RKO (cell line): ENCODE measurements around the gene DHRS7.
A peak's percentile ranks its signal among the peaks of the same experiment; 100 is the strongest.
"Not testable (repeated sequence)": the region's sequence is repeated elsewhere in the genome, so short reads cannot be mapped to it uniquely, and the experiment has no call there.

Experiments
- DNase-seq: peaks from one replicate; pipeline ENCODE4 v3.0.0-alpha.2; 2016; ENCODE audit warnings: low spot score

Gene DHRS7

DNA sequence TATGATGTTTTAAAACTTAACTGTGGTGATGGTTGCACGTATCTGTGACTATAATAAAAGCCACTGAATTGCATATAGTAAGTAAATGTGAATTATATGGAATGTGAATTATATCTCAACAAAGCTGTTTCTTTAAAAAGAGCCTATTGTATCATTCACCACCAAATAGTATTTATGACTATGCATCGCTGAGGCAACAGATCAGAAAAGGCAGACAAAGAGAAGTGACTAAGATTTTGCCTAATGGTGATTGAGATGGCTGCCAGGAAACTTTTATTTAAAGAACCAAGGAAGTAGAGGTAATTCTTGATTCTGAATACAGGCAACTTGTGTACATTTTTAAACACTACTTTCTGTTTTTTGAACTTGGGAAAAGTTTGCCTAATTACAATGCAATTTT, 31.7 kb downstream of the DHRS7 start:
- peak; percentile 26 for DNase-seq

DNA sequence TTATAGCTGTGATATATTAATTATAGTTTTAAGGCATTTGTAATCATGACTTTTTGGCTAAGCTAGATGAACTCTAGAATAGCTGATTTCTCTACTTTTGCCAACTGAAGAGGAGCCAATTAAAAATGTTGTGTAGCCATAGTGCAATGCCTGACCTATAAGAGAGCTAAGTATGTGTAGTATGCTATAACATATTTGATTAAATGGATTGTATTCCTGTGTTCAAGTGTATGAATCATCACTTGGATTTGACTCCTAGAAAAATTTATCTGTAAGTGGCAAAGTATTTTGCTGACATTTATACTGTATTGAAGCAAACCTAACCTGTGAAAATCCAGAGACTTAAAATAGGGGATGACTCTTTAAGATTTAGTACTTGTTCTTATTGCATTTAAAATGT, 39.3 kb downstream of the DHRS7 start:
- no peak for DNase-seq

DNA sequence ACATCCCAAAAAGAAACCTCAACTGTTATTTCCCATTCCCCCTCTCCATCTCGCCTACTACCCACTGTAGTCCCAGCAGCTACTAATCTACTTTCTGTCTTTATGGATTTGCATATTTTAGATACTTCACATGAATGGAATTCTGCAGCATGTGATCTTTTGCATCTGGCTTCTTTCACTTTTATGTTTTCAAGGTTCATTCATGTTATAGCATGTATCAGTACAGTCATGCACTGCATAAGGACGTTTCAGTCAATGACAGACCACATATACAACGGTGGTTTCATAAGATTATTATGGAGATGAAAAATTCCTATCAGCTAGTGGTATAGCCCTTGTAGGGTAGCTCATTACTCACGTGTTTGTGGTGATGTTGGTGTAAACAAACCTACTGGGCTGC, 49.0 kb downstream of the DHRS7 start:
- DNase-seq, result no peak

DNA sequence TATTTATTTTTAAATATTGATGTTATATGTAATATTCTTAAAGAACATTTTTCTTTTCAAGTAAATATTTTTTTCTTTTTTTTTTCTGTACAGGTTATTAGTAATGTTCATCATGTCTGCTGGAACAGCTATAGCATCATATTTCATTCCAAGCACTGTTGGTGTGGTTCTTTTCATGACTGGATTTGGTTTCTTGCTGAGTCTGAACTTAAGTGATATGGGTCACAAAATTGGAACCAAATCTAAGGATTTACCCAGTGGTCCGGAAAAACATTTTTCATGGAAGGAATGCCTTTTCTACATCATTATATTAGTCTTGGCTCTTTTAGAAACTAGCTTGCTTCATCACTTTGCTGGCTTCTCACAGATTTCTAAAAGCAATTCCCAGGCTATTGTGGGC, 50.3 kb downstream of the DHRS7 start:
- no peak for DNase-seq

DNA sequence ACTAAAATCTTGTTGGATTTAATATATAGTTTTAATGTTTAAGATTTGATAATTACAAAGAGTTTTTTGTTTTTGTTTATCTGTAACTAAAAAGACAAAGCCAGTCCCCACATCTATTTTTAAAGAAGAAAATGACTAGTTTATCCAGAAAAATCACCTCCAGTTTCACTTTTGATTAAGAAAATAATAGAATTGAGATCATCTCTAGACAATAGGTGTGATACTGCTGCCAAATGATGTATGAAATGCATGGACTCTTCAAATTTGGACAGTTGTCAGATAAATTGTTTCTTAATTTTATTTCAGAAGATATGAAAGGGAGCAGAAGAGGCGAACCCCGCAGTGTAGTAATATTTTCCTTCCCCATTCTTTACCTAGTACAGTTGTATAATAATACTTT, 53.5 kb downstream of the DHRS7 start:
- no peak for DNase-seq

DNA sequence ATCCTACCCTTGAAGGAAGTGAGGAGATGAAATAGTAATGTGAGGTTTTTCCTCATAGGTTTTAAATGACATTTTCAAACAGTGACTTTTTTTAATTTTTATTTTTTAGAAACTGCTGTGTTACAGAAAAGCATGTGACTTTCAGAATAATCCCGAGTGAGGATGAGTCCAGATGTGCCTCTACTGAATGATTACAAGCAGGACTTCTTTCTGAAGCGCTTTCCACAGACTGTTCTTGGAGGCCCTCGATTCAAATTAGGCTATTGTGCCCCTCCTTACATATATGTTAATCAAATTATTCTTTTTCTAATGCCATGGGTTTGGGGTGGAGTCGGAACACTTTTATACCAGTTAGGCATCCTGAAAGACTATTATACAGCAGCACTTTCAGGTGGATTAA, 57.7 kb downstream of the DHRS7 start:
- no peak for DNase-seq

DNA sequence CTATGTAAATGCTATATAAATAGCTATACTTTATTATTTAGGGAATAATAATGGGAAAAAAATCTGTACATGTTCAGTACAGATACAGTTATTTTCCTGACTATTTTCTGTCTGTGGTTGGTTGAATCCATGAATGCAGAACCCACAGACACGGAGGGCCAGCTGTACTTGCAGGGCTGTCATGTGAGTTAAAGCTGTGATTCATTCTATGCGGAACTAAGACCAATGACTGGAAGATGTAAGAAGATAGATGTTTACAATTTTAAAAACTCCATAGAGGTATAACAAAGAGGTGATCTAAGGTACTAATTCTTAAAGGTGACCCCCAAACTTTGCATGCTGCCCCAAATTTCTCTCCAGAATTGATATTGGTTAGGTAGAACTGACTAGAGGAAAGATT, 58.9 kb downstream of the DHRS7 start:
- DNase-seq, result peak; percentile 23

DNA sequence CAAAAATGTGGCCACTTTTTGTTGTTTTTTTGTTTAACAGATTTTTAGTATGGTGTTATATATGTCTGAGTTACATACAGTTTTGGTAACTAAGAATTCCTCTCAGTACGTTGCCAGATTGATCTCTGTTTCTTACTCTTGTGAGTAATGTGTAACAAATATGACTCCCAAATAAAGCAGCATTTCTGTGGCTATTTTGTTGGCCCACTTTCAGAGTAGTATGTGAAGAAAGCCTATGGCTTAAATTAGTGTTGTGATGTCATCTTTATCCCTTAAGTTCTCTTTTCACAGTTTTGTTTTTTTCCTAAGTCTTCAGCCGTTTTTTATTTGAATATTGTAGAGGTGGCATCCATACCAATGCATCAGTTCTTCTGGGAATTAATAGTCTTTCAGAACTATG, 62.8 kb downstream of the DHRS7 start:
- peak; percentile 7 for DNase-seq

DNA sequence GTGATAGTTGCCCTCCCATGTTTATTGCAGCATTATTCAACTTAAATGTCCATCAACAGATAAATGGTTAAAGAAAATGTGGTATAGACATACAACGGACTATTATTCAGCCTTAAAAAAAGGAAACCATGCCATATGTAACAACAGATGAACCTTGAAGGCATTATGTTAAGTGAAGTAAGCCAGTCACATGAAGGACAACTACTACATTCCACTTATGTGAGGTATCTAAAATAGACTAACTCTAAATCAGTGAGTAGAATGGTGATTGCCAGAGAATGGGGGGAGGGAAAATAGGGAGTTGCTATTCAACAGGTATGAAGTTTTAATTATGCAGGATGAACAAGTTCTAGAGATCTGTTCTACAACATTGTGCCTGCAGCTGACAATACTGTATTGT, 63.4 kb downstream of the DHRS7 start:
- peak; percentile 2 for DNase-seq

DNA sequence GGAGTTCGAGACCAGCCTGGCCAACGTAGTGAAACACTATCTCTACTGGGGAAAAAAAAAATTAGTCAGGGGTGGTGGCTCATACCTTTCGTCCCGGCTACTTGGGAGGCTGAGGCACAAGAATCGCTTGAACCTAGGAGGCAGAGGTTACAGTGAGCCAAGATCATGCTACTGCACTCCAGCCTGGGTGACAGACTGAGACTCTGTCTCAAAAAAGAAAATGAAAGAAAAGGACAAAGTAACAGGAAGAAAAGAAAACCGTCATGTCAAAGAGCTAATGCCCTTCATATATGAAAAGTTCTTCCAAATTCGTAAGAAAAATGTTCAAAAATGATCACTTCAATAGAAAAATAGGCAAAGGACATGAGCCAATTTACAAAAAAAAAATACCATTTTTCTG, 65.3 kb downstream of the DHRS7 start:
- not testable (repeated sequence) for DNase-seq

DNA sequence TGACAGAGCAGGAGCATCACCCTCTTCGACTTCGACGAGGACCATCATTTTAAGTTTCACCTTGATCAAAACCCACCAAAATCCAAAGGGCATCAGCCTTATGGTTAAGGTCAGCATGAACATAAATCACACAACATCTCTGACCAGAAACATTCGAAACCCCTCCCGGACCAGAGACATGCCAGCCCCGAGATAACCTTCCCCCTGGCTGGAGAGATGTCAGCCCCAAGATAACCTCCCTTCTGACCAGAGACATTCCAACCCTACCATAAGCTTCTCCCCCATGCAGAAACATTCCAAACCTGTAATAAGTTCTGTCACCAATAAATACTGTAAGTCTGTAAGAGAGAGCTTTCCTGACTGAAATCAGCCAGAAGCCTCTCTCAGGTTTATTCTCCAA, 67.2 kb downstream of the DHRS7 start:
- no peak for DNase-seq

DNA sequence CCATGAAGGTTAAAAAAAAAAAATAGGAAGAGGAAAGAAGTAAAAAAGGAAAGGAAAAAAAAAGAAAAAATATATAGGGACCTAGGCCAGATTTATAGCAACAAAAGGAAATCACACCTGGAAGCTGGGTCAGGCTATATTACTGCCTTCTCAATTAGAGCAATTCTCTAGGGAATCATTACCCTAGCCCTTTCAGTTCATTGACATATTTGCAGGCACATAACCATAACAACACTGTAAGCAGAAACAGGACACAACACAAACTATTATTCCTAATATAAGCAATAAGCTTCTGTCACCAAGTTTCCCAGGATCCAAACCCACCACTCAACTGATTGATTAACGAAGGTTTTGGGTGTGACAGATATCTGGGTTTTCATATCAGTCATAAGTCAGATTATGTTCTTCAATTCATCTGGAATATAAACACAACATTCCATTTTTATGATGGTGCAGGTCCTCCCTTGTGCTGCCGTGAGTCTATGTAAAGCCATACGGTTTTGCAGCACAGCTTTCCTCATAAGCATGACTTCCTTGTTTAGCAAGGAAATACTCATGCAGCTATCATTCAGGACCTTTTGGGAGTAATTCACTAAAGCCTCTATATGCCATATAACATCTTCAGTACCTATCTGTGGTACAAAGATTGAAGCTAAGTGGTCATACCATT, 69.3 kb downstream of the DHRS7 start:
- DNase-seq, result peak; percentile 30

DNA sequence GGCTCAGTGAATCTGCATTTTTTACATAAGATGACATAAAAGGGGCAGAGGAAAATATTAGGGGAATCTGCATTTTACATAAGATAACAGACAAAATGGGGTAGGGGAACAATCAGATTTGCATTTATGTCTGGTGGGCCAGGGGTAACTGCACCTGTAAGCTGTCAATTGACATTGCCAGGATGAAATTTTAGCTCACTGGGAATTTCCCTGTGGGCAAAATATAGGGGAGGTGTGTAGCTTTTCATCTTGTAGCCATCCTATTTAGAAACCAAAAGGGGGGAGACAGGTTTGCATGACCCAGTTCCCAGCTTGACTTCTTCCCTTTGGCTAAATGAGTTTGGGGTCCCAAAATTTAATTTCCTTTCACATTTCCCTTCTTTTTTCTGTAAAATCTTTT, 70.0 kb downstream of the DHRS7 start:
- DNase-seq, result no peak

DNA sequence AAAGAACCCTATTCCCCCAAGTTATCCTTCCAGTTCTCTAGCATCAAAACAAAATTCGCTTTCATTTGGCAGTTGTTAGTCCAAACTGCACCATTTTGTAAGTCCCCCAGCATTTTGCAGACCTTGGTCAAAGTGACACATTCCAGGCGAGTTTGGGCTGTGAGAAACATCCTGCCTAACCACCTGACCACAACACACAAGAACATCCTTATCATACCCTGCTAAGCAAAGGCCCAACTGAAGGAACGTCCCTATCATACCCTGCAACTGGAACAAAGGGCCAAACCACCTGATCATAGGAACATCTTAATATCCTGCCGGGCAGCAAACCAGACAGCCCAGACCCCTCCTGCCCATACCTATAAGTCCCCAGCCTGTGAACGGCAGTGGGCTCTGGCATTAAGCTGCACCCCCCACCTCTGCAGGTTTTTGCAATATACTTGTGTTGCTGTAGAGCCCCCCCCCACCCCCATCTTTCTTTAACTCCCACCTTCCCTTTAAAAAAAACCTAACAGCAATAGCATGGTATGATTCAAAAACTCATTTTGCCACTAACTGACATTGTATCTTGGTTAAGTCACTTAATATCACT, 70.8 kb downstream of the DHRS7 start:
- peak; percentile 92 for DNase-seq
